Skeletal muscle cell (primary cell): ENCODE results near the gene HOXB3.
A peak's percentile ranks its signal among the peaks of the same experiment; 100 is the strongest.
"Not testable (repeated sequence)": the region's sequence is repeated elsewhere in the genome, so short reads cannot be mapped to it uniquely, and the experiment has no call there.

ENCODE experiments used
- DNase-seq: peaks from one replicate; pipeline ENCODE4 v3.0.0-alpha.2; 2010; ENCODE audit warnings: low read depth
- H3K4me3 ChIP-seq: 2 replicates; pipeline ENCODE4 v1.5.1; 2011; ENCODE audit warnings: low read depth, mild to moderate bottlenecking, control low read depth, low read length, moderate library complexity

Gene HOXB3

DNA sequence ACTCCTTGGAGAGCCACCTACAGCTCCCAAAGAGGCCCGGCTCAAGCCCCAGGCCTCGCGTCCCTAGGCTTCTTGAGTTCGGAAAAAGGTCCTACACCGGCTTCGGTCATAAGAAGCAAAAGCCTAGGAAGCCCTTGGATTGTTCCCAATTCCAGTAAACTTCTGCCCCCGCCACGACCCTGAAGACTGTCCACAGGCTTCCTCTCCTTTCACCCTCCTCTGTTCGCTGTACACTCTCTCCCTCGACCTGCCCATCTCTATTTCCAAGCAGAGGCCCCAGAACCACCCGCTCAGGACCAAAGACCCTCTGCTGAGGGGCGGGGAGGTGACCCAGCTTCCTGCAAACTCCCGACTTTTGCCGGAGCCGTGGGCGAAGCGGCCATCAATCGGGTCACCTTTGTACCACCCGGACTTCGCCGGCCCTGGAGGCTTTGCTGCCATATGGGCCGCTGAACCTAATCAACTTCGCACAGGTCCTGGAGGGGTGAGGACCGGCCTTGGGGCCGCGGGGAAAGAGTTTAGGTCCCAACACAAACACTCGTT, 47.9 kb downstream of the HOXB3 start:
- no peak for DNase-seq
- H3K4me3 ChIP-seq: peak overlapping the region; percentile 63

GRCh38 chr17:48541577-48542113, 48.4 kb downstream of the HOXB3 start:
- DNase-seq: no peak
- H3K4me3 ChIP-seq: peak overlapping the region; percentile 63

DNA sequence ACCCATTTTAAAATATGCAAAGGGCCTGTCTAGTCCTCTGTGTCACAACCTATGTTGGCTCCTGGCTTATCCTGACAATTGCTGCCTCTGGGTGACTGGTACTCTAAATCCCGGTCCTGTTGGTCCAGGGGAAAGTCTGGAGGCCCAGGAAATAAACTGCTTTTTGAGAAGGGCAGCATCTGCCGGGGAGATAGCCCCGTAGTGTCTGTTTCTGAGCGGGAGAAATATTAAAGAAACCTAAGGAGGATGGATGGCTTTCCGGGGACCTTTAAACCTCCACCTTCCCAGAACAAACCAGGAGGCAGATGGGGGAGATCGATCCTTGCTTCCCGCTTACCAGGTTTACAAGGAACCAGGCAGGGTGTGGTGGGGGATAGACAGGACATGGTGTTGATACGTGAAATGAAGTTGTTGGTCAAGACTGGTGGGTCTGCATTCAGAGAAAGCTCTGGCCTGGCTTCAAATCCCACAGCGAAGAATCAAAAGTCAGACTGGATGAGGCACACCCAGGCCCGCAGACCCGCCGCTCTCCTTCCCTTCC, 48.9 kb downstream of the HOXB3 start:
- DNase-seq: no peak
- H3K4me3 ChIP-seq: peak overlapping the region; percentile 63

DNA sequence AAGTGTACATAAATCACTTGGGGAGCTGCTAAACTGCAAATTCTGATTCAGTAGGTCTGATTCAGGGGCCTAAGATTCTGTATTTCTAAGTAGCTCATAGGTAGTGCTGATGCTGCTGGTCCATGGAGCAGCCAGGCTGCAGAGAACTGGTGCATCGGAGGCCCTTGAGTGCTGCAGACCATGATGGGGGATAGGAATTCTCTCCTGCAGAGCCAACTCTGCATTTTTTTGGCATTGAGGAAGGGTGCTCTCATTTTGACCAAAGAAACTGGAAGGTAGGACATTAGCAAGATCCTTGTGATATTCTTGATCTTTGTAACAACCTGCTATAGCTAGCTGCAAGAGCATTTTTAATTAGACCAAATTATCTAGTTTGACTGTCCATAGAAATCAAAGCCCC, 49.8 kb downstream of the HOXB3 start:
- H3K4me3 ChIP-seq: no peak overlapping the region
- no peak for DNase-seq

- no peak overlapping the region for H3K4me3 ChIP-seq
- peak; percentile 57 for DNase-seq
Observed at GRCh38 chr17:48539177-48539576, 50.9 kb downstream of the HOXB3 start.

- no peak overlapping the region for H3K4me3 ChIP-seq
- no peak for DNase-seq
Observed at GRCh38 chr17:48537316-48537715, 52.7 kb downstream of the HOXB3 start.

- DNase-seq, H3K4me3 ChIP-seq: not testable (repeated sequence)
Observed at GRCh38 chr17:48535793-48536559, 54.1 kb downstream of the HOXB3 start.

DNA sequence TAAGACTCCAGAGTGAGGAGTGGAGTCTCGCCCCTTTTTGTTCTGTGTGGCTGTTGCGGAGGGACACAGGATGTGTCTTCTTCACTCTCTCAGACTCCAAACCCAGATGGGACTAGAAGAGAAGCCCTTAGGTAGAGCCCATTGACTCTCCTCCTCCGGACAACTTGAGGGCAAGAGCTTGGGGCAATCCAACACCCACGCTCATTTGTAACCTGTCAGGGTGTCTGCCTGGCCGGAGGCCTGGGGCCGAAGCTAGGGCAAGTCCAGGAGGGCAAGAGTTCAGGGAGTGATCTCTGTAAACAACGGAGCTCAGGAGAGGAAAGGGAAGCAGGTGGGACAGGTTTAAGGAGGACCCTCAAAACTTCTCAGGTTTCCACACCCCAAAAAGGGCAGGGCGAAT, 57.8 kb downstream of the HOXB3 start:
- DNase-seq: no peak
- H3K4me3 ChIP-seq: no peak overlapping the region

GRCh38 chr17:48530887-48531272, 59.2 kb downstream of the HOXB3 start, which contains the start of gene HOXB1:
Gene HOXB1 (minus strand): TSS chr17:48531011. CDS start chr17:48530904, 107 bp downstream.
- H3K4me3 ChIP-seq: no peak within 1 kb of the TSS
- no peak for DNase-seq

DNA sequence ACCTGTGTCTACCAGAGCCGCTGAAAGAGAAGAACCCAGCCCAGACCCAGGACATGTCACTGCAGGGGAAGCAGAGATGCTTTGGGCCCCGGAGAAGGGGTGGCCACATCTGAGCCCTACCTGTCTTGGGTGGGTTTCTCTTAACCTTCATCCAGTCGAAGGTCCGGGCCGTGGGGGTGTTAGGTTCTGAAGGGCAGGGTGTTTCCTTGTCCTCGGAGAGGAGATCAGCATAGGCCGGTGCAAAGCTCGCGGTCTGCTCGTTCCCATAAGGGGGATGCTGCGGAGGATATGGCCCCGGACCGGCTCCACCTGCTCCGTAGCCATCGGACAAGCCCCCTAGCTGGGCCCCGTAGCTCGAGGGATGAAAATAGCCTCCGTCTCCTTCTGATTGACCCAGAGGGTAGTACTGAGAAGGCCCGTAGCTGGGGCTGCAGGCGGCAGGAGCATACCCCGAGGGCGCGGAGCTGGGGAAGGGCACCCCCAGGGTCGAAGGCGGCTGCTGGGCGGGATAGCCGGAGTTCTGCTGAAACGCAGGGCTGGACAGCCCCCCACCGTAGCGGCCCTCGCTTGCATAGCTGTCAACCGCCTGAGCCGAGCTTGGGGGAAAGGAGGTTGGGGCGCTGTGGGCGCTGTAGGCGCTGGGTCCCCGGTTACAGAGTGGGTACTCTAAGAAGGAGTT, 59.7 kb downstream of the HOXB3 start:
- no peak overlapping the region for H3K4me3 ChIP-seq
- no peak for DNase-seq

- no peak for DNase-seq
- H3K4me3 ChIP-seq: no peak overlapping the region
Observed at GRCh38 chr17:48529683-48530009, 60.4 kb downstream of the HOXB3 start.

GRCh38 chr17:48528936-48529682, 60.9 kb downstream of the HOXB3 start:
- no peak overlapping the region for H3K4me3 ChIP-seq
- DNase-seq: no peak

DNA sequence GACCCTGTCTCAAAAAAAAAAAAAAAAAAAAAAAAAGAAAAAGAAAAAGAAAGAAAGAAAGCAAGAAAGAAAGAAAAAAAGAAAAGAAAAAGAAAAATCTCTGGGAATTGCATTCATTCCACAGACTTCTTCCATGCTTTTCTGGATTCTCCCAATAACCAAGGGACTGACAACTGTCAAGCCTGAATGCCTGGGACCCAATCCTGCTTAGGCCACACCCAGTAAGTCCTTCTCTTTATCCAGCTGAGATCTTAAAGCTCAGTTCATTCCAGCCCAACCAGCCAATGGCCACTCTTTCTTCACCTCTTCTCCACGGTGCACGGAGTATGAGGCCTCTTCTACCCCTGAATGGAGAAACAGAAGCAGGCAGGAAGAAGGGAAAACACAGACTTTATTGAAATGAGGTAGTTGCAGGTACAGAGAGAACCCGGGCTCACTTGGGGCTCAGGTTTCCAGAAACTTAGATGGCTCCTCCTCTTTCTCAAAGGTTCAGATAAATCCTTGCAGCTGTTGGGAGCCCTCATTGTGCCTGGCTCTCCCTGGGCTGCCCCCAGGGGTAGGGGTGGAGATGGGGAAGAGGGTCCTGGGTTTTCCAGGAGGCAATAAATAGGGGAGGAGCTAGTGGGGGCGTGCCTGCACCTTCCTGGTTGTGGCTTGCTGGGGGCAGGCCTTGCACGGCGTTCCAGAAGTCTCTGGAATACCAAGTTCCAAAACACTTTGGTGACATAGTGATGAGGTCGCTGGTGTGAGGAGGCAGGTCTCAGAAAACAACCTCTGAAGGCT, 61.7 kb downstream of the HOXB3 start:
- H3K4me3 ChIP-seq: no peak overlapping the region
- DNase-seq: no peak

- H3K4me3 ChIP-seq: no peak overlapping the region
Observed at GRCh38 chr17:48527547-48527932, 62.5 kb downstream of the HOXB3 start.

GRCh38 chr17:48526608-48527546, 63.2 kb downstream of the HOXB3 start:
- no peak for DNase-seq
- H3K4me3 ChIP-seq: no peak overlapping the region

More at GRCh38 chr17:48527547-48527932, 62.5 kb downstream of the HOXB3 start:
- no peak for DNase-seq

- H3K4me3 ChIP-seq: no peak overlapping the region
- no peak for DNase-seq
Observed at GRCh38 chr17:48523010-48523409, 67.0 kb downstream of the HOXB3 start.

DNA sequence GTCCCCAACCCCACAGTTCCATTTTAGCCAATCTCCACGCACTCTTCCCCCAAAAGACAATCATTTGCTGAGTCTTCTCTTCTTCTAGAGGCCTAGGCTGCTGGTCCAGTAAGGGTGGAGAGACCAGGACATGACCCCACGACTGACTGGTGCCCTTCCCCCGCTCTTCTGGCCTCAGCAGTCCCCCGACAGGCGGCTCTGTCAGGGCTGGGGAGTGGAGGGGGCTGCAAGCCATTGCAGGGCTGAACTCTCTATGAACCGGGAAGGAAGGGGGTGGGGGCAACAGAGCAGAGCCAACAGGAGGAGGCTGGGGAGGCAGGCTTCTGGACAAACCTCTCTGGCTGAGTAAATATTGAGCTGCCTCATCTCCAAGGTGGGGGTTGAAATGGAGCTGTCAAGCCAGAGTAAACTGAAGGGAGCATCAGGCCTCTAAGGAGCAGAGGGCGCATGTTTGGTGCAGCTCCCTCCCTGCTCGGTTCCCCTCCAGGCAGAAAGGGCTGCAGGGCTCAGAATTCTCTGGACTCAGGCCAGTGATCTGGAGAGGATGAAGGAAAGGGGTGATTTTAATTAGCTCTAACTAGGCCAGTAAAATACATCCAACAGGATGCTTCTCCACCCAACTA, 67.9 kb downstream of the HOXB3 start:
- DNase-seq: no peak

More for the DNA sequence above, 67.9 kb downstream of the HOXB3 start:
- H3K4me3 ChIP-seq: no peak overlapping the region
